GM19238 (cell line): ENCODE results near the gene SKOR1.

ENCODE experiments used
- DNase-seq: peaks from one replicate; pipeline ENCODE4 v3.0.0; 2011; ENCODE audit warnings: low spot score; ENCODE audit not compliant: insufficient read length

Gene SKOR1

GRCh38 chr15:67831363-67831762 is 6.1 kb downstream of the SKOR1 start:
- no peak for DNase-seq

DNA sequence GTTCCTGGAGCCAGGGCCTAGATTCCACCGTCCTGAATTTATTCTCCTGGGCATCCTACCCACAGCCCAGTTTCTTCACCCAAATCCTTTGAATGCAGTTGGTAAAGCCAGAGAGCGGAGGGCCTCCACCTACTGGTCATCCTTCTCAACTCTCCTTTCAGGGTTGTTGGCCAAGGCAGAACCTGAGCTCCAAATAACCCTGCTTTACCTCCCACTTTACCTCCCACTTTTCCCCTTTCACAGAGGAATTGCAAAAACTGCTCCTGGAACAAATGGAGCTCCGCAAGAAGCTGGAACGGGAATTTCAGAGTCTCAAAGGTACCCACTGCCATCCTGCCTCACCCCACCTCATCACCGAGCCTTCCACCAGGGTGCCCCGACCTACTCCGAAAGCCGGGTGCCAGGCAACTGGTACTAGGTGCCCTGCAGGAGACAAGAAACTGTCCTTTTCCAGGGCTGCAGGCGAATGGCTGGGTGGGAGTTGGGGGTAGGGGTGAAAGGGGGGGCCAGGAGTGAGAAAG is 6.8 kb downstream of the SKOR1 start:
- no peak for DNase-seq

GRCh38 chr15:67832897-67833709 is 7.8 kb downstream of the SKOR1 start:
- DNase-seq = no peak

- no peak for DNase-seq
Observed at GRCh38 chr15:67833710-67834511, 8.6 kb downstream of the SKOR1 start.

GRCh38 chr15:67834581-67835296 is 9.4 kb downstream of the SKOR1 start:
- no peak for DNase-seq

DNA sequence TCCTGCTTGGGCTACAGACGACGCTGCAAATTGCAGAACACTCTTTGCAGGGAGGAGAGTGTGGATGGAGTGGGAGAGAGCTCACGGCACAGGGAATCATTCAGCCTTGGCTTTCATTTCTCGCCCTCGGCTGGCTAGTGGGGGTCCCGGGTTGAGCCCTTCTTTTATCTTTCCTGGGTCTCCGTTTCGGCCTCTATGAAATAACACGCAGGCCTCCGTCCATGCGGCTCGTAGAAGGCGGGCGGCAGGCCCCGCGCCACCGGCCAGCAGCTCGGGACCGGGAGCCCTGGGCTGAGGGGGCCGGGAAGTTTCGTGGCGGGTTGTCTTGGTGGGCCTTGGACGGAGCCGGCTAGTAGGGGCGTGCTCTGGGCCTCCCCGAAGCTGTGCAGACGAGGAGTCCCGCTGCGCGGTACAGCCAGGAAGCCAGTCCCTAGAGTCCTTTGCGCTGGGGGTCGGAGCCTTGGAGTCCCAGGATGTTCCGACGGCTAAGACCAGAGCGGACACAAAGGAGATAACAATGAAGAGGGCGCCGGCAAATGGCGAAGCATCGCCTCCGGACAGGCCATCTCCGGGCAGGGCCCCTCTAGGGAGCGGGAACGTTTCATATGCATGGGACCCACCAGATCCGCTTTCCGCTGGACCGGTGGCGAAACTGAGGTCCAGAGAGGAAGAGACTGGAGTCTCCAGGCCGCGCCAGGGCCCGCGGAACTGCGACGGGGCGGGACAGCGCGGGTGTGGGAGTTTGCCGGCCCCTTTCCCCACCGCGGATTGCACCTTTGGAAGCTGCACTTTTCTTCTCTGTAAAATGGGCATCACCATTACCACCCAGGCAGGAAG is 10.2 kb downstream of the SKOR1 start:
- DNase-seq = no peak

- DNase-seq = no peak
Observed at GRCh38 chr15:67836134-67836455, 10.8 kb downstream of the SKOR1 start.

DNA sequence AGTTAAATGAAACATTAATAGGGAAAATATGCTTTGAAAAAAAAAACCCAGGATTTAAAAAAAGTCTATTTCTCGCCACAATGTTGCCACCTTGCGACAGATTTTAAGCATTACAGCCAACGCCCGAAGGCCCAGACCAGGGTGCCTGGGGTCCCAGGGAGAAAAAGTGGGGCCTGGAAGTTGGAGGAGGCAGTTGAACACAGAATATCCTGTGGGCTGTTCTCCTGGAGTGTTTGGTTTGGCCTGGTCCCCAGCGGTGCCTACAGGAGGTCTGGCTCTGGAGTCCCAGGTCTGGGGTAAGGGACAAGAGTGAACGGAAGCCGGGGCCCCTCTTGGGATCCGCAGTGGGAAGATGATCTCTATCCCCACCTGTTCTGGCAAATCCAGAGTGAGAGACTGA is 11.2 kb downstream of the SKOR1 start:
- no peak for DNase-seq

DNA sequence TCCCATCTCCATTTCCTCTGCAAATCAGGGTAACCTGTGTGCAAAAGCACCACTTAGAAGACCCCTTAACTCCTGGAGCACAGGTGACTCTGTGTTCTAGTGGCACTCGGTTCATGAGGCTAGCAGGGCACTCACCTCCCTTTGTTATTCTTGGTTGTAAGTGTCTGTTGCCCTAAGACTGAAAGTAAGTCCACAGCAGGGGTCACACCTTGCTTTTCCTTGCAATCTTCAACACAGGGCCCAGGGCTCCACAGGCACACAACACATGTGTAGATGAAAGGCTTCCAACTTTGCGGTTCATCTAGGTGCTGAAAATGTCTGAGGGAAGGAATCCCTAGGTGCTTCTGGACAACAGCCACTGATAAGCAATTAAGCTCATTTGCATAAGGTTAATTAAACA is 11.6 kb downstream of the SKOR1 start:
- no peak for DNase-seq

- DNase-seq = no peak
Observed at GRCh38 chr15:67838789-67839332, 13.6 kb downstream of the SKOR1 start.

DNA sequence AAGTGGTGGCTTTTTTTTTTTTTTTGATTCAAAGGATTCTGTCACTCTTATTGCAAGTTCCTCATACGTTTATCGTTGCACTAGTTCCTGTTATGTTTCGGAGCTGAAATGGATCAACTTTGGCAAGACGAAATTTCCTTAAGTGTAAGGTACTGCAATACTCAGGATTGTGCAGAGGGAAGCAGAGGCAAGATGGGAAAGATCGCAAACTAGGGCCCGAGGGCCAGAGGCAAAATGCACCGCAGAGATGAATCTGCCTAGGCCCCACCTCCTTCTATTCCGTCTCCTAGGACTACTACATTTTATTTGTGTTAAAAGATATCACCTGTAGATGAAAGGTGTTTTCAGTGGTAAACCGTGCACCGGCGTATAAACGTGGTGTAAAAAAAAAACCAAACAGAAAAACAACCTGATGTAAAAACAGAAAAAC is 14.2 kb downstream of the SKOR1 start:
- no peak for DNase-seq

DNA sequence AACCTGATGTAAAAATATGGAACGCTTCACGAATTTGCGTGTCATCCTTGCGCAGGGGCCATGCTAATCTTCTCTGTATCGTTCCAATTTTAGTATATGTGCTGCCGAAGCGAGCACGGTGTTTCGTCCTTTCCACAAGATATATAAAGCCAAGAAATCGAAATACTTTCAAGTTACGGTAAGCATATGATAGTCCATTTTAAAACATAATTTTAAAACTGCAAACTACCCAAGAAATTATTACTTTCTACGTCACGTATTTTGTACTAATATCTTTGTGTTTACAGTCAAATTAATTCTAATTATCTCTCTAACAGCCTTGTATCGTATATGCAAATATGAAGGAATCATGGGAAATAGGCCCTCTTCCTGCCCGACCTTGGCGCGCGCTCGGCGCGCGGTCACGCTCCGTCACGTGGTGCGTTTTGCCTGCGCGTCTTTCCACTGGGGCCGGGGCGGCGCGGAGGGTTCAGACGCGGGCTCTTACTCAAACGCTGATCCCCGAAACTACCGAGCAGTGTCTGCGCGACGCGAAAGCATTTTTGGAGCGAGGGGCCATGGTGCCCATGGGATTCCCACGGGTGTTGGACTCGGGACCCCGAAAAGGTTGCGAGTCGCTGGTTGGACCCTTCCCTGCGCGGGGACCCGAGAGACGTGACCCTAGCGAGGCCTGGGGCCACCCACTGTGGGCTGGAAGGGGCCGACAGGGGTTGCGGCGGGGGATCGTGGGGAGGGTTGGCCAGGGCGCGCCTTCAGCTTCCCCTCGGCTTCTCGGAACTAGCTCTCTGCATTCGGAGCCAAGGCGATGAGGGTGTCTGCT is 14.8 kb downstream of the SKOR1 start, which contains the start of gene RNU6-1:
Gene RNU6-1, minus strand, starts transcription at position 117 of the 820 bp plus-strand sequence.
- peak; percentile 86 for DNase-seq

DNA sequence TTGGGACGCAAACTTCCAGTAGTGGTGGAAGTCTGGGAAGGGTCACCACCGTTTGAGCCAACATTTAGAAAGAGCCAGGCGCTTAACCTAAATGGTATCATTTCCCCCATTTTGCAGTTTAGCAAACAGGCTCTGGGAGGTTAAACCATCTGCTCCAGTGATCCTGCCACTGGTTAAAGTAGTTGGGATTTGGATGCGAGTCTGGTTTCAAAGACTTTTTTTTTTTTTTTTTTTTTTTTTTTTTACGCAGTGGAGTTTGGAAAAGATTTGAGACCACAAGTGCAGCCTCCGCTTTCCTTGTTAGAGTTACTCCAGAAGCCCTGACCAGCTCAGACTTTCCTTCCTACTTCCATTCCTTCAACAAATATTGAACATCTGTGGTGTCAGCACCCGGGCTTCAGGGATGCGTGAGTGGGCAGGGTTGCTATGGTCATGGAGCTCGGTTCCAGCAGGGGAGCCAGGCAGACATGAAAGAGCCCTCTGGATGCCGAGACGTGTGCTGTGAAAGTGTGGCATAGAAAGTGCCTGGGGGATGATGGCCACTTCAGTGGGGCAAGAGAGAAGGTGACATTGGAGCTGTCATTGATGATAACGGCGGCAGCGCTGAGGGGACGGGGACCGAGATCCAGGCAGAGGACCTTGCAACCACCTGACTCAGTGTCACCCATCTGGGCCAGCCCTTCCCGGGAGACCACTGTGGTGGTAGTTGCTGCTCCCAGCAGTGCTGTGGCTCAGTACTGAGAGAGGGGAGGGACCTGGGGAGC is 15.6 kb downstream of the SKOR1 start:
- DNase-seq = no peak

- DNase-seq = no peak
Observed at GRCh38 chr15:67841513-67841762, 16.1 kb downstream of the SKOR1 start.

- no peak for DNase-seq
Observed at GRCh38 chr15:67843092-67843501, 17.8 kb downstream of the SKOR1 start.

- no peak for DNase-seq
Observed at GRCh38 chr15:67843571-67844387, 18.5 kb downstream of the SKOR1 start.

GRCh38 chr15:67845974-67846373 is 20.7 kb downstream of the SKOR1 start:
- no peak for DNase-seq

DNA sequence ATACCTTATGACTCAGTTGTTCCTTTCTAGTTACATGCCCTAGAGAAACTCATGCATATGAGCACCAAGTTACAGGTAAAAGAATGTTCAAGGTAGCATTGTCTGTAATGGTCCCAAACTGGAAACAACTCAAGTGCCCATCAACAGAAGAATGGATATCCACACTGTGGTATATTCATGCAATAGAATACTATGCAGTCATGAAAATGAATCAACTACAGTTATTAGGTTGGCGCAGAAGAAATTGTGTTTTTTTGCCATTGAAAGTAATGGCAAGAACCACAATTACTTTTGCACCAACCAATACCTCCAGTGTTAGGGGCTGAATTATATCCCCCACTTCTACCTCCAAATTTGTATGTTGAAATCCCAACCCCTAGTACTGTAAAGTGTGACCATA is 24.2 kb downstream of the SKOR1 start:
- no peak for DNase-seq
